H9 (cell line): ENCODE data around the gene IL1RAPL1. TPM values are rescaled to one million over a fixed set of nuclear protein-coding genes. Genes with fewer than 3 reads are reported as not detected.

Experiments used
- DNase-seq: peaks from one replicate; pipeline ENCODE4 v3.0.0-alpha.2; 2017
- H2AFZ ChIP-seq: one replicate; pipeline ENCODE4 v1.6.1; 2013; ENCODE audit warnings: mild to moderate bottlenecking, low read length, control low read depth, moderate library complexity
- H2AK5ac ChIP-seq: 2 replicates; pipeline ENCODE4 v1.6.1; 2013; ENCODE audit warnings: low read length, control low read depth, mixed read lengths; ENCODE audit not compliant: insufficient read length
- H2BK120ac ChIP-seq: one replicate; pipeline ENCODE4 v1.6.1; 2013; ENCODE audit warnings: low read depth, mild to moderate bottlenecking, low read length, control low read depth, inconsistent platforms; ENCODE audit not compliant: poor library complexity, severe bottlenecking
- H2BK12ac ChIP-seq: 2 replicates; pipeline ENCODE4 v1.6.1; 2013; ENCODE audit warnings: low read length, control low read depth, mixed read lengths, low read depth; ENCODE audit not compliant: insufficient read length
- H2BK15ac ChIP-seq: 2 replicates; pipeline ENCODE4 v1.6.1; 2013; ENCODE audit warnings: low read depth, low read length, control low read depth
- H2BK20ac ChIP-seq: one replicate; pipeline ENCODE4 v1.6.1; 2013; ENCODE audit warnings: low read depth, mild to moderate bottlenecking, low read length, control low read depth, inconsistent platforms; ENCODE audit not compliant: poor library complexity, severe bottlenecking
- H2BK5ac ChIP-seq: 2 replicates; pipeline ENCODE4 v1.6.1; 2013; ENCODE audit warnings: low read length, control low read depth, mixed read lengths; ENCODE audit not compliant: insufficient read length
- H3K14ac ChIP-seq: 2 replicates; pipeline ENCODE4 v1.6.1; 2013; ENCODE audit warnings: low read length, control low read depth; ENCODE audit not compliant: insufficient read depth
- H3K18ac ChIP-seq: 2 replicates; pipeline ENCODE4 v1.6.1; 2013; ENCODE audit warnings: low read depth, mild to moderate bottlenecking, mixed read lengths, low read length, control low read depth; ENCODE audit not compliant: insufficient read length
- H3K23ac ChIP-seq: 2 replicates; pipeline ENCODE4 v1.6.1; 2013; ENCODE audit warnings: low read length, control low read depth, mixed read lengths, low read depth; ENCODE audit not compliant: insufficient read length
- H3K23me2 ChIP-seq: 2 replicates; pipeline ENCODE4 v1.6.1; 2013; ENCODE audit warnings: low read depth, mild to moderate bottlenecking, mixed read lengths, low read length, control low read depth; ENCODE audit not compliant: insufficient read length, poor library complexity, severe bottlenecking
- H3K27ac ChIP-seq: 2 replicates; pipeline ENCODE4 v1.5.1; 2013; ENCODE audit warnings: low read length, control low read depth, mixed read lengths, low read depth; ENCODE audit not compliant: insufficient read length
- H3K27me3 ChIP-seq: 2 replicates; pipeline ENCODE4 v1.6.1; 2013; ENCODE audit warnings: low read length, control low read depth, inconsistent platforms; ENCODE audit not compliant: insufficient read depth
- H3K4ac ChIP-seq: 2 replicates; pipeline ENCODE4 v1.6.1; 2013; ENCODE audit warnings: low read depth, mild to moderate bottlenecking, control low read depth, inconsistent platforms, low read length, moderate library complexity
- H3K4me1 ChIP-seq: 2 replicates; pipeline ENCODE4 v1.6.1; 2013; ENCODE audit warnings: low read length, control low read depth, inconsistent platforms; ENCODE audit not compliant: insufficient read depth
- H3K4me2 ChIP-seq: 2 replicates; pipeline ENCODE4 v1.6.1; 2013; ENCODE audit warnings: low read length, control low read depth, mixed read lengths; ENCODE audit not compliant: insufficient read length, insufficient read depth
- H3K56ac ChIP-seq: 2 replicates; pipeline ENCODE4 v1.6.1; 2013; ENCODE audit warnings: low read depth, mild to moderate bottlenecking, mixed read lengths, low read length, control low read depth; ENCODE audit not compliant: insufficient read length
- H3K79me1 ChIP-seq: 2 replicates; pipeline ENCODE4 v1.6.1; 2013; ENCODE audit warnings: low read depth, mild to moderate bottlenecking, moderate library complexity, low read length, control low read depth, inconsistent platforms; ENCODE audit not compliant: insufficient read depth, poor library complexity, severe bottlenecking
- H3K79me2 ChIP-seq: 2 replicates; pipeline ENCODE4 v1.6.1; 2013; ENCODE audit warnings: low read length, control low read depth, inconsistent platforms; ENCODE audit not compliant: insufficient read depth
- H3K9ac ChIP-seq: 2 replicates; pipeline ENCODE4 v1.6.1; 2013; ENCODE audit warnings: low read length, control low read depth, mixed read lengths; ENCODE audit not compliant: insufficient read length; ENCODE audit errors: extremely low read depth
- H3K9me3 ChIP-seq: one replicate; pipeline ENCODE4 v1.6.1; 2013; ENCODE audit warnings: low read depth, low read length, inconsistent platforms; ENCODE audit not compliant: control insufficient read depth
- H3T11ph ChIP-seq: one replicate; pipeline ENCODE4 v1.6.1; 2013; ENCODE audit warnings: mild to moderate bottlenecking, low read length, control low read depth, inconsistent platforms
- H4K20me1 ChIP-seq: one replicate; pipeline ENCODE4 v1.6.1; 2013; ENCODE audit not compliant: control insufficient read depth, insufficient read length, insufficient read depth
- H4K5ac ChIP-seq: 2 replicates; pipeline ENCODE4 v1.6.1; 2013; ENCODE audit warnings: low read depth, mild to moderate bottlenecking, mixed read lengths, low read length, control low read depth; ENCODE audit not compliant: insufficient read length
- H4K8ac ChIP-seq: replicated peaks from 2 replicates; pipeline ENCODE4 v1.6.1; 2013; ENCODE audit warnings: low read length, control low read depth, mixed read lengths, low read depth; ENCODE audit not compliant: insufficient read length
- H4K91ac ChIP-seq: 2 replicates; pipeline ENCODE4 v1.6.1; 2013; ENCODE audit warnings: low read depth, mild to moderate bottlenecking, moderate library complexity, mixed read lengths, low read length, control low read depth; ENCODE audit not compliant: insufficient read length
- H3K27ac Mint-ChIP-seq, 3 experiments: 2 replicates in 2 of 3; 3 replicates in 1 of 3; pipeline ENCODE4 v1.8.0; 2020 to 2021; ENCODE audit warnings: mixed read lengths in 3 of 3, mild to moderate bottlenecking in 1 of 3, moderate library complexity in 1 of 3
- H3K27me3 Mint-ChIP-seq: 2 replicates; pipeline ENCODE4 v1.8.0; 2021; ENCODE audit warnings: low read depth, mild to moderate bottlenecking, moderate library complexity, mixed read lengths
- H3K36me3 Mint-ChIP-seq, 3 experiments: 2 replicates in 2 of 3; 3 replicates in 1 of 3; pipeline ENCODE4 v1.8.0; 2020 to 2021; ENCODE audit warnings: low read depth in 3 of 3, mixed read lengths in 3 of 3; ENCODE audit not compliant: insufficient read depth in 1 of 3
- H3K4me1 Mint-ChIP-seq, 2 experiments: 2 replicates each; pipeline ENCODE4 v1.8.0; 2020; ENCODE audit warnings: mixed read lengths in 2 of 2
- H3K4me3 Mint-ChIP-seq, 2 experiments: 2 replicates in 1 of 2; 3 replicates in 1 of 2; pipeline ENCODE4 v1.8.0; 2020 to 2021; ENCODE audit warnings: mild to moderate bottlenecking in 2 of 2, mixed read lengths in 2 of 2, moderate library complexity in 1 of 2
- H3K9me3 Mint-ChIP-seq, 2 experiments: 2 replicates in 1 of 2; 3 replicates in 1 of 2; pipeline ENCODE4 v1.8.0; 2020; ENCODE audit warnings: mild to moderate bottlenecking in 2 of 2, mixed read lengths in 2 of 2, moderate library complexity in 1 of 2
- WGBS: extraction: QIAGEN DNeasy Blood & Tissue Kit; methylation state at CpG from one replicate; pipeline ENCODE4 v1.1.7; 2013; ENCODE audit warnings: missing lambda C conversion rate, low lambda C conversion rate, mixed read lengths; ENCODE audit not compliant: insufficient read length; ENCODE audit errors: extremely low coverage; 5-methylcytosine and 5-hydroxymethylcytosine counted together
- total RNA-seq: library from RNA; stranded (reverse); gene quantifications from 2 replicates; pipeline ENCODE4 v1.2.1, GENCODE V29; 2021
- TF ChIP-seq, protein P1 (sequence below): fragments of 200-600 bp; sonication (generic); conservative IDR thresholded peaks from 3 replicates; pipeline ENCODE4 v1.8.0; 2021; ENCODE audit warnings: antibody characterized with exemption, mild to moderate bottlenecking

The IL1RAPL1 gene
- total RNA-seq, 1 experiment from 2014 or later, result 0.31 TPM

DNA sequence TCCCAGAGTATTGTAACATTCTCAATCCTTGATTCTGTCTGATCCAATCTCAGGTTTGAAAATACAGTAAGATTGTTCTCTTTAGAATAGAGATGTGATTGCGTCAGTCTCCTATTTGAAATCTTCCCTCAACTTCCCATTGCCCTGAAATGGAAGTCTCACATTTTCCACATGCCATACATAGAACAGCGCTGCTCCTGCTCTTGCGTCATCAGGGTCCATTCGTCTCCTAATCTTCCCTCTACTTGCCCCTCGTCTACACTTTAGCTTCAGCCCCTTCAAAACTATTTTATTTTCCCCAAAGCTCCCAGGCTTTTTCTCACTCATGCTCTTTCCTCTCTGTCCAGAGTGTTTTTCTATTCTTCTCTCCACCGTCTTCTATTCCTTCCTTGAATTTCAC, 1326.4 kb downstream of the IL1RAPL1 start:
- no peak overlapping the region for H3K9ac ChIP-seq
- H3K27ac ChIP-seq, result no peak overlapping the region
- H4K8ac ChIP-seq, result no peak overlapping the region
- TF ChIP-seq, protein P1, sequence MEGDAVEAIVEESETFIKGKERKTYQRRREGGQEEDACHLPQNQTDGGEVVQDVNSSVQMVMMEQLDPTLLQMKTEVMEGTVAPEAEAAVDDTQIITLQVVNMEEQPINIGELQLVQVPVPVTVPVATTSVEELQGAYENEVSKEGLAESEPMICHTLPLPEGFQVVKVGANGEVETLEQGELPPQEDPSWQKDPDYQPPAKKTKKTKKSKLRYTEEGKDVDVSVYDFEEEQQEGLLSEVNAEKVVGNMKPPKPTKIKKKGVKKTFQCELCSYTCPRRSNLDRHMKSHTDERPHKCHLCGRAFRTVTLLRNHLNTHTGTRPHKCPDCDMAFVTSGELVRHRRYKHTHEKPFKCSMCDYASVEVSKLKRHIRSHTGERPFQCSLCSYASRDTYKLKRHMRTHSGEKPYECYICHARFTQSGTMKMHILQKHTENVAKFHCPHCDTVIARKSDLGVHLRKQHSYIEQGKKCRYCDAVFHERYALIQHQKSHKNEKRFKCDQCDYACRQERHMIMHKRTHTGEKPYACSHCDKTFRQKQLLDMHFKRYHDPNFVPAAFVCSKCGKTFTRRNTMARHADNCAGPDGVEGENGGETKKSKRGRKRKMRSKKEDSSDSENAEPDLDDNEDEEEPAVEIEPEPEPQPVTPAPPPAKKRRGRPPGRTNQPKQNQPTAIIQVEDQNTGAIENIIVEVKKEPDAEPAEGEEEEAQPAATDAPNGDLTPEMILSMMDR, result no peak
- Mint-ChIP-seq H3K4me1 (peaks cover 0 to 3% of the 10 kb centered on the region in 2 experiments; a peak in 1 of 4 replicates), H3K9me3 (peaks cover 4 to 42% of the 10 kb centered on the region in 2 experiments), H3K36me3 (peaks cover 2 to 5% (median 3%) of the 10 kb centered on the region in 3 experiments; a peak in 6 of 7 replicates), H3K27me3 (no peaks in the 10 kb centered on the region), H3K27ac (no peak overlapping the region), H3K4me3 (no peak overlapping the region)
- no peaks in the 10 kb centered on the region for H3K4me1 ChIP-seq
- no peaks in the 10 kb centered on the region for H3K27me3 ChIP-seq
- H3K79me2 ChIP-seq, result no peaks in the 10 kb centered on the region
- no peak overlapping the region for H3K18ac ChIP-seq
- no peak overlapping the region for H3T11ph ChIP-seq
- no peak overlapping the region for H3K56ac ChIP-seq
- no CpG with 5 or more reads among the region's 6 CpGs for WGBS
- H2BK20ac ChIP-seq, result no peak overlapping the region
- no peak overlapping the region for H2AK5ac ChIP-seq
- H3K14ac ChIP-seq, result no peak overlapping the region
- H3K79me1 ChIP-seq, result no peaks in the 10 kb centered on the region
- no peaks in the 10 kb centered on the region for H3K9me3 ChIP-seq
- H2BK12ac ChIP-seq, result no peak overlapping the region
- no peaks in the 10 kb centered on the region for H3K23me2 ChIP-seq
- no peak overlapping the region for H3K4me2 ChIP-seq
- no peak overlapping the region for H3K4ac ChIP-seq
- H3K23ac ChIP-seq, result no peak overlapping the region
- H2AFZ ChIP-seq, result no peak overlapping the region
- H4K20me1 ChIP-seq, result no peaks in the 10 kb centered on the region
- H4K91ac ChIP-seq, result no peak overlapping the region
- no peak overlapping the region for H2BK120ac ChIP-seq
- no peak overlapping the region for H2BK5ac ChIP-seq
- no peak overlapping the region for H2BK15ac ChIP-seq
- no peak for DNase-seq
- no peak overlapping the region for H4K5ac ChIP-seq
